GM19452 (cell line): ENCODE data around the gene RAPGEF1.
A peak's percentile ranks its signal among the peaks of the same experiment; 100 is the strongest.
"Not testable (repeated sequence)": the region's sequence is repeated elsewhere in the genome, so short reads cannot be mapped to it uniquely, and the experiment has no call there.

Experiments
- ATAC-seq: cut with Tn5 transposase; IDR thresholded peaks from one replicate; pipeline ENCODE4 v1.9.1; 2021; ENCODE audit not compliant: unreplicated experiment

RAPGEF1 gene

GRCh38 chr9:131654369-131654768 is 85.5 kb downstream of the RAPGEF1 start:
- not testable (repeated sequence) for ATAC-seq

GRCh38 chr9:131651599-131651998 is 88.3 kb downstream of the RAPGEF1 start:
- no peak for ATAC-seq

DNA sequence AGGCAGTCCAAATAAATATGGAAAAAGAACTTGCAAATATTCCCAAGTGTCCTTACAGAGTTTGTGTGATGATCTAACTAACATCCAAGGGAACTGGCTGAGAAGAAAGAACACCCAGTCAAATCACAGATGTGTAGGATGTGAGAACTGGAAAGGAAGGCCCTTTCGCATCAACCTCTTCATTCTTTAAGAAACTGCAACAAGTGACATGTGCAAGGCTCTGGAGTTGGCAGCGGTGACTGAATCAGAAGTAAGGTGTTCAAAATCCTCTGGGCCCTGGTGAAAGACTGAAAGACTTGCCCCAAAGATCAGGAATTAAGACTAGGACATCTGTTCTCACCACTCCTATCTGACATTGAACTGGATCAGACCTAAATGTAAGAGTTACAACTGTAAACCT is 88.7 kb downstream of the RAPGEF1 start:
- ATAC-seq: no peak

- no peak for ATAC-seq
These were observed 89.6 kb downstream of the RAPGEF1 start for GRCh38 chr9:131650254-131650653.

- no peak for ATAC-seq
These were observed 90.2 kb downstream of the RAPGEF1 start for GRCh38 chr9:131649646-131650045.

DNA sequence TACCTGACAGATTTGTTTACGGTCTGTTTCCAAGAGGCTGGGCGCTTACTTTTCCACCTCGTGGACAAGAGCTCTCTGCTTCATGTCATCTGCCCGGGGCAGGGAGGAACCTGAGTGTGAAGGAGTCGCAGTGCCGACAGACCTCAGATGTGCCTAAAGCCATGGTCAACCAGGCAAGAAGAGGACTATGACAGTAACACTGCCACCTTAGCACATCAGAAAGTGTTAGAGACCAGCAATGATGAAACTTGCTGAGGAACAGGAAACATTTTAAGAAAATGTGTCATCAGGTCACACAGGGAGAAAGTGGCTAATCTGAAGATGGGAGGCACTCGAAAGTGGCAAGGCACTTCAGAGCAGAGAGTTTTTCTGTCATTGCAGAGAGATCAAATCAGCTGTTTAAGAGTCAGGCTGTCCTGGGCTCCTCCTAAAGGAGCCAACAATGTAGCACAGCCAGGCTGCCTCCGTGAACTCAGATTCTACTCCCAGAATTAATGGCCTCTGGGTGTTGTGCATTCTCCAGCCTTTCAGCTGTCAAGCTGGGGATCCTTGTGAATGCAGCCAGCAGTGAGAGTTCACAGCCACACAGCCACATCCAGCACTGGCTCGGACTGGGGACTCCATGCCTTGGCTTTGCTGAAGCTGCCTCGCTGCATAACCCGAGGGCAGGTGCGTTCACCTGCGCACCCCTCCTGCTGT is 94.6 kb downstream of the RAPGEF1 start:
- peak; percentile 43 for ATAC-seq

GRCh38 chr9:131642496-131643083 is 97.3 kb downstream of the RAPGEF1 start:
- ATAC-seq: no peak

DNA sequence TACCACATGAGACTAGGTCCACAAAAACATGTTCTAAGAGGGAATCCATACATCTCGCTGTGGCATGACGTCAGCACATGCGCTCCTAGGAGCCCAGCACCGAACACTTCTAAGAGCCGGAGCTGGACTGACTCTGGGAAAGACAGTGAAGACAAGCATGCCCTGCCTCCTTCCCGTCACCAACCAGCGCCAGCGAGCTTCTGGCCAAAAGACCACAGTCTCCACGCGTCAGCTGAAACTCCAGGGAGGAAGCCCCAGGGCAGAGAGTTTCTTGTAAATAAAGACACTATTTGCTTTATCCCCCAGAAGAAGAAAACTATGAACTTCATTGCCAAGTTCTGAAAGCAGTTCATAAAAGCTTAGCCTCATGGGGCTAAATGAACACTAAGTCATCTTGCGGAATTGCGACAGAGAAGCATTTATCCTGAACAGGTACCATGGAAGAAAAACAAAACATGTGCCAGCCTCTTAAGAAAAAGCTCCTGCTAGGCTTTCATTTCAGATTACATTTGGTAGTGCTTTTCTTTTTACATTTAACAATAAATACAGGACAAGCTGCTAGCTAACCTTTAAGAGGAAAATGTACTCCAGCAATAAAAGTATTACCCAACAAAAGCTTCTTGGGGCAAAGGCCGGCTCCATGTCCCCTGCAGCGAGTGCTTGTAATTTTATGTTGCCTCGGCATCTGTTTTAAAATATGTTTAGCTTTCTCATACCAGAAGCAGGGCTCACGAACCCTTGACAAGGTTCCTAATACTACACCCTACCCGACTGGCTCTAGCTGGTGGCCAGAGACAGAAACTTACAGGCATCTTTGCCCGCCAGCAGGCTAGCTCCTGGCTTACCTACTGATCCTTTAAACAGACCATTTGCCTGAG is 98.0 kb downstream of the RAPGEF1 start:
- no peak for ATAC-seq

GRCh38 chr9:131640438-131641137 is 99.3 kb downstream of the RAPGEF1 start:
- no peak for ATAC-seq

GRCh38 chr9:131639769-131640437 is 100.0 kb downstream of the RAPGEF1 start:
- ATAC-seq: no peak

- ATAC-seq: no peak
These were observed 103.3 kb downstream of the RAPGEF1 start for GRCh38 chr9:131636593-131636992.

GRCh38 chr9:131635892-131636291 is 104.0 kb downstream of the RAPGEF1 start:
- ATAC-seq: no peak

DNA sequence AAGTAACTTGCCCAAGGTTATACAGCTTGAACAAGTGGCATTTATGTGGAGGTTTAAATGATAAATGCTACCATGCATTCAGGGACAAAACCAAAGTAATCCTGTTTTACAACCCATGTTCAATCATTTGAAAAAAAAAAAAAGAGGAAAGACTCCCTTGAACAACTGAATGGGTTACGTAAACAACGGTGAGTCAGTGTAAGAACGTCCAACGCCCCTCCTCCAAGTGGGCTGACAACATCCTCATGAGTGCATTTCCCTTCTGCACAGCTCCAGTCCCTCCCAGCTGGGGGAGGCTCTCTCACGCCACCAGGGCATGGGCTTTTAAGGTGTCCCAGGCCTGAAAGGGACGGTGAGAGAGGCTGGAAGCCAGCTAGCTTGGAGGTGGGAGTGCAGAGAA is 104.6 kb downstream of the RAPGEF1 start:
- ATAC-seq: no peak

DNA sequence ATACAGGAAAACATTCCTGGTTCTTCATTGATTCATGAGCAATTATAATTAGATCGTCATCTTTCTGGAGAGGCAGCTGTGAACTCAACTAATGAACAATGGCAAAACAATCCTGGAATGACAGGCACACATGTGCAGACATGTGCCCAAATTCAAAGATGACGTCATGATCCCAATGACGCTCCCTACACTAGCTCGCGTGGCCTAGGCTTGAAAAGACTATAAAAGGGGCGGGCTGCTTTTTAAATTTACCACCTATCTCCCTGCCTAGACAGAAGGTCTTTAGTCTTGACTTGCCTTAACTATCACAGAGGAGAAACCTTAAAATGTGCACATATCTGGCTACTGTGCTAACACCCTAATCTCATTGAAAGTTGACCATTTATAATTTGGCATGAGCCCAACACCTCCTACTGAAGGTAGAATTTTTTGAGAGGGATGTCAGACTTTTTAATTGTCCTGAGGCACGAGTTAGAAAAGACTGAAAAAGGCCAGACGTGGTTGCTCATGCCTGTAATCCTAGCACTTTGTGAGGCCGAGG is 106.3 kb downstream of the RAPGEF1 start:
- no peak for ATAC-seq

DNA sequence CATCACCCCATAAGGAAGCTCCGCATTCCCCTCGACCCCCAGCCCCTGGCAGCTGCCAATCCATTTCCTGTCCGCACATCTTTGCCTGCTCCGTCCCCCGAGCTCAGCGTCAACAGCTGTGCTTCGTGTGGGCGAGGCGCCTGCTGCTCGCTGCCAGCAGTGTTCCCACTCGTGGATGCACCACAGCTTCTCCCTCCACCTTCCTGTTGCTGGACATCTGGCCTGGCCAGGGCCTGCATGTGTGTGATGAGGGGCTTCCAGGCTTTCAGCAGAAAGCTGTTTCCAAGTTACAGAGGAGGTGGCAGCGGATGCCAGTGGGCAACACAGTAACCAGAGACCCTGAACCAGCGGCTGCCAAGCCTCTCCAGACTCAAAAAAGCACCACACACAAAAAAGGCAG is 108.6 kb downstream of the RAPGEF1 start:
- ATAC-seq: no peak

- ATAC-seq: no peak
These were observed 109.6 kb downstream of the RAPGEF1 start for GRCh38 chr9:131630205-131630831.

GRCh38 chr9:131629825-131630204 is 110.1 kb downstream of the RAPGEF1 start:
- ATAC-seq: no peak

- no peak for ATAC-seq
These were observed 110.7 kb downstream of the RAPGEF1 start for GRCh38 chr9:131629226-131629500.

- ATAC-seq: peak; percentile 18
These were observed 111.2 kb downstream of the RAPGEF1 start for GRCh38 chr9:131628459-131629225.
